A549 (cell line): ENCODE results near the gene RAI2. TPM values are rescaled to one million over a fixed set of nuclear protein-coding genes. Genes with fewer than 3 reads are reported as not detected.

ENCODE experiments used
- ATAC-seq, 2 experiments: fragments of 200-7000 bp in 1 of 2; fragments of >200 bp in 1 of 2; cut with Nextera tagmentation in 1 of 2; cut with Tn5 transposase in 1 of 2; 3 replicates each; pipeline versions ENCODE4 v1.8.0 to v1.9.1; 2018 to 2020; ENCODE audit warnings: mild to moderate bottlenecking in 1 of 2, moderate library complexity in 1 of 2
- CTCF ChIA-PET: fragments of 300-600 bp; sonication (Branson Sonifier 250); formaldehyde crosslinking; extraction: SDS; loops from one replicate; lab custom pipeline; 2021; ENCODE audit warnings: antibody characterized with exemption, inconsistent platforms; lab: Yijun Ruan, JAX
- POLR2A ChIA-PET: fragments of 350-600 bp; formaldehyde crosslinking; extraction: SDS; loops from one replicate; lab custom pipeline; 2021; ENCODE audit warnings: antibody characterized with exemption, inconsistent platforms; lab: Yijun Ruan, JAX
- DNase-seq, 2 experiments: peaks; one replicate each; pipeline versions ENCODE4 v3.0.0 to v3.0.0-alpha.2; 2011 to 2016; ENCODE audit warnings: low read depth in 1 of 2, low spot score in 1 of 2
- FAIRE-seq: peaks from 2 replicates; lab custom pipeline; 2011; peaks lifted over from hg19 to GRCh38; lab: Jason Lieb, UNC
- H3K27ac ChIP-seq, 2 experiments: fragments of >200 bp; sonication (Bioruptor Twin); formaldehyde crosslinking; 3 replicates each; pipeline ENCODE4 v1.5.1; 2016 to 2017
- H3K4me1 ChIP-seq: fragments of >200 bp; sonication (Bioruptor Twin); formaldehyde crosslinking; 3 replicates; pipeline ENCODE4 v1.6.1; 2016
- H3K4me2 ChIP-seq: fragments of >200 bp; sonication (Bioruptor Twin); formaldehyde crosslinking; 3 replicates; pipeline ENCODE4 v1.6.1; 2016
- H3K4me3 ChIP-seq: fragments of >200 bp; sonication (Bioruptor Twin); formaldehyde crosslinking; 3 replicates; pipeline ENCODE4 v1.5.1; 2016
- H3K9me3 ChIP-seq: fragments of >200 bp; sonication (Bioruptor Twin); formaldehyde crosslinking; 3 replicates; pipeline ENCODE4 v1.6.1; 2016
- BHLHE40 ChIP-seq: IDR thresholded peaks from 2 replicates; pipeline ENCODE4 v1.6.1; 2012; ENCODE audit warnings: low read depth, low read length, inconsistent platforms
- CBX2 ChIP-seq: fragments of 200-600 bp; sonication (generic); IDR thresholded peaks from 2 replicates; pipeline ENCODE4 v1.6.1; 2016; ENCODE audit warnings: low read depth, mild to moderate bottlenecking, borderline replicate concordance
- CBX8 ChIP-seq: fragments of 200-600 bp; sonication (generic); IDR thresholded peaks from 2 replicates; pipeline ENCODE4 v1.6.1; 2016
- CEBPB ChIP-seq, 2 experiments: fragments of >200 bp in 1 of 2; sonication (Bioruptor Twin) in 1 of 2; formaldehyde crosslinking in 1 of 2; IDR thresholded peaks; 2 replicates each; pipeline ENCODE4 v1.6.1; 2012 to 2016
- CTCF ChIP-seq: fragments of >200 bp; sonication (Bioruptor Twin); formaldehyde crosslinking; IDR thresholded peaks from 3 replicates; pipeline ENCODE4 v1.5.1; 2016
- EHF ChIP-seq: fragments of 250-450 bp; sonication (Bioruptor Pico); IDR thresholded peaks from 2 replicates; pipeline ENCODE4 v1.5.0; 2020; ENCODE audit warnings: mild to moderate bottlenecking
- FOXS1 ChIP-seq: fragments of 250-450 bp; sonication (Bioruptor Pico); IDR thresholded peaks from 2 replicates; pipeline ENCODE4 v1.5.0; 2020; ENCODE audit warnings: mild to moderate bottlenecking, moderate library complexity
- HDAC2 ChIP-seq: fragments of 200-600 bp; sonication (generic); IDR thresholded peaks from 2 replicates; pipeline ENCODE4 v1.6.1; 2016
- HES2 ChIP-seq: fragments of >200 bp; sonication (Bioruptor Twin); formaldehyde crosslinking; IDR thresholded peaks from 2 replicates; pipeline ENCODE4 v1.6.1; 2016
- JUN ChIP-seq, 2 experiments: fragments of >200 bp; sonication (Bioruptor Twin); formaldehyde crosslinking; IDR thresholded peaks; 2 replicates in 1 of 2; 3 replicates in 1 of 2; pipeline ENCODE4 v1.6.1; 2016 to 2017
- KDM5A ChIP-seq: fragments of 200-600 bp; sonication (generic); IDR thresholded peaks from 2 replicates; pipeline ENCODE4 v1.6.1; 2016; ENCODE audit warnings: antibody characterized with exemption, mild to moderate bottlenecking
- MAX ChIP-seq: IDR thresholded peaks from 2 replicates; pipeline ENCODE4 v1.6.1; 2012
- POLR2A ChIP-seq: IDR thresholded peaks from 2 replicates; pipeline ENCODE4 v1.6.1; 2012; ENCODE audit warnings: mild to moderate bottlenecking, low read length
- POLR2AphosphoS2 ChIP-seq: conservative IDR thresholded peaks from 2 replicates; pipeline ENCODE4 v1.6.1; 2012; ENCODE audit warnings: low read length, improper control_type of control experiment, inconsistent platforms
- TP53 ChIP-seq: fragments of 250-450 bp; sonication (Bioruptor Pico); IDR thresholded peaks from 2 replicates; pipeline ENCODE4 v1.5.0; 2021; ENCODE audit warnings: mild to moderate bottlenecking, moderate library complexity
- ZSCAN20 ChIP-seq: fragments of 250-450 bp; sonication (Bioruptor Pico); IDR thresholded peaks from 2 replicates; pipeline ENCODE4 v1.8.0; 2022; ENCODE audit warnings: mild to moderate bottlenecking, moderate library complexity
- WGBS: methylation state at CpG from one replicate; pipeline ENCODE4 v1.1.6; 2017; ENCODE audit errors: missing lambda C conversion rate; 5-methylcytosine and 5-hydroxymethylcytosine counted together
- polyA plus RNA-seq, 4 experiments: library from polyadenylated mRNA; depleted of rRNA in 3 of 4; stranded (reverse); fragments of >200 nt; fragmentation: RNase III in 1 of 4; extraction: RNeasy Plus Mini Kit Qiagen cat#74134 plus additional on column Dnase treatment in 1 of 4; gene quantifications; 2 replicates in 3 of 4; 3 replicates in 1 of 4; pipeline ENCODE4 v1.2.3, GENCODE V29; 2011 to 2017
- TF ChIP-seq, protein P1 (sequence below): fragments of 250-450 bp; sonication (Bioruptor Pico); IDR thresholded peaks from 2 replicates; pipeline ENCODE4 v1.5.0; 2020; ENCODE audit warnings: low read depth, mild to moderate bottlenecking, moderate library complexity
- TF ChIP-seq, protein P2 (sequence below): fragments of 150-350 bp; IDR thresholded peaks from 2 replicates; pipeline ENCODE4 v1.6.1; 2014; ENCODE audit warnings: low read depth, mild to moderate bottlenecking, low read length
- TF ChIP-seq, protein P3 (sequence below): fragments of 250-450 bp; sonication (Bioruptor Pico); IDR thresholded peaks from 2 replicates; pipeline ENCODE4 v1.5.0; 2021; ENCODE audit warnings: mild to moderate bottlenecking, moderate library complexity, borderline replicate concordance

The RAI2 gene
- polyA plus RNA-seq, 2 of the 4 experiments (the other 2 are of a cell fraction) = not detected

GRCh38 chrX:17750436-17750835, 110.7 kb downstream of the RAI2 start:
- WGBS = 70% methylated on average over 3 of the region's 3 CpGs
- H3K27ac ChIP-seq = no peak overlapping the region
- CTCF ChIA-PET = interaction anchor here (0.5 kb wide), 2 partner anchors 457 to 627 kb away, joined by 3 to 5 read pairs; no protein-coding TSS in a partner anchor
- TF ChIP-seq FOXS1 (no peak), JUN (IDR thresholded peaks at IDR 0.05) (no peak), BHLHE40 (no peak), TP53 (CRISPR knock-in tag) (no peak), MAX (no peak), ZSCAN20 (no peak), CBX8 (no peak), CBX2 (no peak), POLR2AphosphoS2 (no peak), CTCF (no peak), EHF (CRISPR knock-in tag) (no peak), CEBPB (IDR thresholded peaks at IDR 0.05) (no peak), POLR2A (no peak), HDAC2 (no peak), KDM5A (no peak), HES2 (no peak)
- TF ChIP-seq, protein P1, sequence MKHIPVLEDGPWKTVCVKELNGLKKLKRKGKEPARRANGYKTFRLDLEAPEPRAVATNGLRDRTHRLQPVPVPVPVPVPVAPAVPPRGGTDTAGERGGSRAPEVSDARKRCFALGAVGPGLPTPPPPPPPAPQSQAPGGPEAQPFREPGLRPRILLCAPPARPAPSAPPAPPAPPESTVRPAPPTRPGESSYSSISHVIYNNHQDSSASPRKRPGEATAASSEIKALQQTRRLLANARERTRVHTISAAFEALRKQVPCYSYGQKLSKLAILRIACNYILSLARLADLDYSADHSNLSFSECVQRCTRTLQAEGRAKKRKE (CRISPR knock-in tag) = no peak
- TF ChIP-seq, protein P2, sequence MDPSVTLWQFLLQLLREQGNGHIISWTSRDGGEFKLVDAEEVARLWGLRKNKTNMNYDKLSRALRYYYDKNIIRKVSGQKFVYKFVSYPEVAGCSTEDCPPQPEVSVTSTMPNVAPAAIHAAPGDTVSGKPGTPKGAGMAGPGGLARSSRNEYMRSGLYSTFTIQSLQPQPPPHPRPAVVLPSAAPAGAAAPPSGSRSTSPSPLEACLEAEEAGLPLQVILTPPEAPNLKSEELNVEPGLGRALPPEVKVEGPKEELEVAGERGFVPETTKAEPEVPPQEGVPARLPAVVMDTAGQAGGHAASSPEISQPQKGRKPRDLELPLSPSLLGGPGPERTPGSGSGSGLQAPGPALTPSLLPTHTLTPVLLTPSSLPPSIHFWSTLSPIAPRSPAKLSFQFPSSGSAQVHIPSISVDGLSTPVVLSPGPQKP = no peak
- TF ChIP-seq, protein P3, sequence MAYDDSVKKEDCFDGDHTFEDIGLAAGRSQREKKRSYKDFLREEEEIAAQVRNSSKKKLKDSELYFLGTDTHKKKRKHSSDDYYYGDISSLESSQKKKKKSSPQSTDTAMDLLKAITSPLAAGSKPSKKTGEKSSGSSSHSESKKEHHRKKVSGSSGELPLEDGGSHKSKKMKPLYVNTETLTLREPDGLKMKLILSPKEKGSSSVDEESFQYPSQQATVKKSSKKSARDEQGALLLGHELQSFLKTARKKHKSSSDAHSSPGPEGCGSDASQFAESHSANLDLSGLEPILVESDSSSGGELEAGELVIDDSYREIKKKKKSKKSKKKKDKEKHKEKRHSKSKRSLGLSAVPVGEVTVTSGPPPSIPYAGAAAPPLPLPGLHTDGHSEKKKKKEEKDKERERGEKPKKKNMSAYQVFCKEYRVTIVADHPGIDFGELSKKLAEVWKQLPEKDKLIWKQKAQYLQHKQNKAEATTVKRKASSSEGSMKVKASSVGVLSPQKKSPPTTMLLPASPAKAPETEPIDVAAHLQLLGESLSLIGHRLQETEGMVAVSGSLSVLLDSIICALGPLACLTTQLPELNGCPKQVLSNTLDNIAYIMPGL = no peak
- H3K4me3 ChIP-seq = no peak overlapping the region
- no peak for DNase-seq
- peaks cover 4% of the 10 kb centered on the region; the same call in 1 of the 3 replicates for H3K4me1 ChIP-seq
- ATAC-seq = no peak
- POLR2A ChIA-PET = interaction anchor here (0.6 kb wide), 1 partner anchor 979 kb away, joined by 3 read pairs; no protein-coding TSS in a partner anchor
- H3K4me2 ChIP-seq = no peak overlapping the region
- FAIRE-seq = no peak
- H3K9me3 ChIP-seq = no peaks in the 10 kb centered on the region

Other genes starting within 250 kb of the RAI2 start
- gene SCML1, start 123.8 kb downstream of the RAI2 start, polyA plus RNA-seq (2011; rRNA removed) = 10.3 and 13.3 TPM in 2 replicates
- 4.6 to 5.1 TPM (median 4.9 TPM) in 3 replicates for gene SCML1, start 123.8 kb downstream of the RAI2 start, polyA plus RNA-seq (2017; fragmentation: RNase III; extraction: RNeasy Plus Mini Kit Qiagen cat#74134 plus additional on column Dnase treatment)